SJCRH30 (cell line): ENCODE data around the gene MANEA. TPM values are rescaled to one million over a fixed set of nuclear protein-coding genes. Genes with fewer than 3 reads are reported as not detected.
"Not testable (repeated sequence)": the region's sequence is repeated elsewhere in the genome, so short reads cannot be mapped to it uniquely, and the experiment has no call there.

Source experiments
- DNase-seq, 2 experiments: peaks; one replicate each; pipeline ENCODE4 v3.0.0-alpha.2; 2015 to 2020
- H3K27ac ChIP-seq: fragments of 250-450 bp; sonication (Bioruptor Pico); 2 replicates; pipeline ENCODE4 v1.5.1; 2020; ENCODE audit warnings: mild to moderate bottlenecking, moderate library complexity
- H3K27me3 ChIP-seq: fragments of 250-450 bp; sonication (Bioruptor Pico); 2 replicates; pipeline ENCODE4 v1.5.1; 2020; ENCODE audit warnings: mild to moderate bottlenecking, moderate library complexity
- H3K36me3 ChIP-seq: fragments of 250-450 bp; sonication (Bioruptor Pico); 2 replicates; pipeline ENCODE4 v1.5.1; 2020; ENCODE audit warnings: mild to moderate bottlenecking, moderate library complexity
- H3K4me1 ChIP-seq: fragments of 250-450 bp; sonication (Bioruptor Pico); 2 replicates; pipeline ENCODE4 v1.5.1; 2020; ENCODE audit warnings: mild to moderate bottlenecking, moderate library complexity
- H3K4me3 ChIP-seq: fragments of 250-450 bp; sonication (Bioruptor Pico); 2 replicates; pipeline ENCODE4 v1.5.1; 2020; ENCODE audit warnings: mild to moderate bottlenecking, moderate library complexity
- H3K9me3 ChIP-seq: fragments of 250-450 bp; sonication (Bioruptor Pico); replicated peaks from 2 replicates; pipeline ENCODE4 v1.5.1; 2020; ENCODE audit warnings: mild to moderate bottlenecking, moderate library complexity
- total RNA-seq: library from RNA; depleted of rRNA; stranded (reverse); fragments of >200 nt; shearing (Covaris generic); gene quantifications from 2 replicates; pipeline ENCODE4 v1.2.3, GENCODE V29; 2014

The MANEA gene
- total RNA-seq, 1 experiment from 2014 or later = 41.7 TPM

GRCh38 chr6:95572098-95572497 lies 5.2 kb upstream of the MANEA start:
- no peaks in the 10 kb centered on the region for H3K27me3 ChIP-seq
- 0 out of 2 replicates have a peak, but pooled peaks cover 3% of the 10 kb centered on the region for H3K4me1 ChIP-seq
- H3K9me3 ChIP-seq = no peaks in the 10 kb centered on the region
- H3K36me3 ChIP-seq = no peaks in the 10 kb centered on the region
- H3K4me3 ChIP-seq = no peak overlapping the region
- DNase-seq = no peak
- no peak overlapping the region for H3K27ac ChIP-seq

GRCh38 chr6:95574811-95575210 lies 2.5 kb upstream of the MANEA start:
- H3K36me3 ChIP-seq = no peaks in the 10 kb centered on the region
- no peaks in the 10 kb centered on the region for H3K27me3 ChIP-seq
- H3K27ac ChIP-seq = no peak overlapping the region
- H3K4me1 ChIP-seq = 0 out of 2 replicates have a peak, but pooled peaks cover 3% of the 10 kb centered on the region
- no peak for DNase-seq
- H3K9me3 ChIP-seq = no peaks in the 10 kb centered on the region
- no peak overlapping the region for H3K4me3 ChIP-seq

GRCh38 chr6:95576218-95576997 lies 927 bp upstream of the MANEA start:
- Histone ChIP-seq H3K4me1 (0 out of 2 replicates have a peak, but pooled peaks cover 3% of the 10 kb centered on the region), H3K9me3 (no peaks in the 10 kb centered on the region), H3K4me3 (peak overlapping the region; percentile 78), H3K27ac (peak overlapping the region; percentile 85), H3K36me3 (no peaks in the 10 kb centered on the region), H3K27me3 (no peaks in the 10 kb centered on the region)
- DNase-seq = peak in 1 of 2 experiments; percentile 45

GRCh38 chr6:95576998-95577303 lies 384 bp upstream of the MANEA start:
- 0 out of 2 replicates have a peak, but pooled peaks cover 3% of the 10 kb centered on the region for H3K4me1 ChIP-seq
- DNase-seq = no peak
- no peaks in the 10 kb centered on the region for H3K9me3 ChIP-seq
- H3K27me3 ChIP-seq = no peaks in the 10 kb centered on the region
- peak overlapping the region; percentile 78 for H3K4me3 ChIP-seq
- no peaks in the 10 kb centered on the region for H3K36me3 ChIP-seq
- peak overlapping the region; percentile 85 for H3K27ac ChIP-seq

- Histone ChIP-seq H3K27me3 (no peaks in the 10 kb centered on the region), H3K9me3 (no peaks in the 10 kb centered on the region), H3K36me3 (no peaks in the 10 kb centered on the region), H3K4me1 (0 out of 2 replicates have a peak, but pooled peaks cover 3% of the 10 kb centered on the region), H3K4me3 (peak overlapping the region; percentile 78), H3K27ac (peak overlapping the region; percentile 85)
- DNase-seq = no peak
Observed at GRCh38 chr6:95578106-95578410, 723 bp downstream of the MANEA start.

- Histone ChIP-seq H3K4me1 (no peaks in the 10 kb centered on the region), H3K4me3 (no peak overlapping the region), H3K9me3 (no peaks in the 10 kb centered on the region; the same call in 1 of the 2 replicates), H3K36me3 (no peaks in the 10 kb centered on the region), H3K27me3 (no peaks in the 10 kb centered on the region), H3K27ac (no peak overlapping the region)
- peak in 1 of 2 experiments; percentile 12 for DNase-seq
Observed at GRCh38 chr6:95581073-95581472, 3.7 kb downstream of the MANEA start.

- not testable (repeated sequence) for H3K9me3 ChIP-seq, H3K36me3 ChIP-seq, H3K4me1 ChIP-seq, H3K4me3 ChIP-seq, H3K27ac ChIP-seq, H3K27me3 ChIP-seq
- peak in 1 of 2 experiments; percentile 7 for DNase-seq
Observed at GRCh38 chr6:95584226-95584625, 6.9 kb downstream of the MANEA start.

GRCh38 chr6:95587989-95588388 lies 10.7 kb downstream of the MANEA start:
- Histone ChIP-seq H3K4me1 (peaks cover 3% of the 10 kb centered on the region; the same call in 1 of the 2 replicates), H3K27me3 (no peaks in the 10 kb centered on the region)

GRCh38 chr6:95589067-95589466 lies 11.7 kb downstream of the MANEA start:
- no peak for DNase-seq
- no peaks in the 10 kb centered on the region; the same call in 1 of the 2 replicates for H3K9me3 ChIP-seq
- peaks cover 10% of the 10 kb centered on the region for H3K36me3 ChIP-seq
- no peak overlapping the region for H3K27ac ChIP-seq
- no peaks in the 10 kb centered on the region for H3K27me3 ChIP-seq
- no peak overlapping the region for H3K4me3 ChIP-seq
- H3K4me1 ChIP-seq = peaks cover 3% of the 10 kb centered on the region; the same call in 1 of the 2 replicates

More at GRCh38 chr6:95587989-95588388, 10.7 kb downstream of the MANEA start:
- Histone ChIP-seq H3K36me3 (peaks cover 10% of the 10 kb centered on the region), H3K27ac (no peak overlapping the region), H3K4me3 (no peak overlapping the region), H3K9me3 (no peaks in the 10 kb centered on the region; the same call in 1 of the 2 replicates)
- no peak for DNase-seq

GRCh38 chr6:95589826-95590570 lies 12.7 kb downstream of the MANEA start:
- H3K4me3 ChIP-seq = no peak overlapping the region
- peaks cover 10% of the 10 kb centered on the region for H3K36me3 ChIP-seq
- no peak for DNase-seq
- no peaks in the 10 kb centered on the region for H3K9me3 ChIP-seq
- H3K27ac ChIP-seq = no peak overlapping the region
- peaks cover 3% of the 10 kb centered on the region; the same call in 1 of the 2 replicates for H3K4me1 ChIP-seq
- no peaks in the 10 kb centered on the region for H3K27me3 ChIP-seq

GRCh38 chr6:95593025-95593424 lies 15.7 kb downstream of the MANEA start:
- Histone ChIP-seq H3K27me3 (no peaks in the 10 kb centered on the region), H3K4me1 (peaks cover 3% of the 10 kb centered on the region; the same call in 1 of the 2 replicates), H3K36me3 (peaks cover 13% of the 10 kb centered on the region), H3K4me3 (no peak overlapping the region), H3K27ac (no peak overlapping the region), H3K9me3 (no peaks in the 10 kb centered on the region)
- no peak for DNase-seq

- no peak overlapping the region for H3K4me3 ChIP-seq
- DNase-seq = no peak
Observed at GRCh38 chr6:95596021-95596420, 18.7 kb downstream of the MANEA start.

GRCh38 chr6:95599706-95600105 lies 22.4 kb downstream of the MANEA start:
- H3K9me3 ChIP-seq = no peaks in the 10 kb centered on the region
- H3K27me3 ChIP-seq = no peaks in the 10 kb centered on the region
- no peak for DNase-seq
- peaks cover 7% of the 10 kb centered on the region for H3K36me3 ChIP-seq
- H3K4me3 ChIP-seq = no peak overlapping the region
- H3K4me1 ChIP-seq = no peaks in the 10 kb centered on the region
- no peak overlapping the region for H3K27ac ChIP-seq

More at GRCh38 chr6:95596021-95596420, 18.7 kb downstream of the MANEA start:
- Histone ChIP-seq H3K36me3 (peaks cover 13% of the 10 kb centered on the region), H3K27ac (no peak overlapping the region), H3K4me1 (peaks cover 3% of the 10 kb centered on the region; the same call in 1 of the 2 replicates), H3K27me3 (no peaks in the 10 kb centered on the region), H3K9me3 (no peaks in the 10 kb centered on the region)

GRCh38 chr6:95601133-95601532 lies 23.8 kb downstream of the MANEA start:
- H3K27ac ChIP-seq = no peak overlapping the region
- DNase-seq = no peak
- peaks cover 7% of the 10 kb centered on the region for H3K36me3 ChIP-seq
- H3K9me3 ChIP-seq = no peaks in the 10 kb centered on the region
- no peaks in the 10 kb centered on the region for H3K4me1 ChIP-seq
- no peaks in the 10 kb centered on the region for H3K27me3 ChIP-seq
- no peak overlapping the region for H3K4me3 ChIP-seq

GRCh38 chr6:95614094-95614493 lies 36.8 kb downstream of the MANEA start:
- H3K4me3 ChIP-seq = no peak overlapping the region
- H3K9me3 ChIP-seq = no peaks in the 10 kb centered on the region
- H3K4me1 ChIP-seq = no peaks in the 10 kb centered on the region; the same call in 1 of the 2 replicates
- DNase-seq = no peak
- peaks cover 2% of the 10 kb centered on the region; the same call in 1 of the 2 replicates for H3K27me3 ChIP-seq
- no peaks in the 10 kb centered on the region for H3K36me3 ChIP-seq
- no peak overlapping the region for H3K27ac ChIP-seq
